Measurements from ENCODE around the gene HPSE. TPM values are rescaled to one million over a fixed set of nuclear protein-coding genes. Genes with fewer than 3 reads are reported as not detected.
A peak's percentile ranks its signal among the peaks of the same experiment; 100 is the strongest.

HPSE gene
- total and polyA plus RNA-seq, 9 of the 15 experiments (the other 6 are each of a cell fraction or from before 2014, with no cell fraction given), result 0.01 to 0.42 (median 0.14) TPM; not detected in 1

GRCh38 chr4:83284193-83285054 is 50.2 kb downstream of the HPSE start, which contains the start of gene COQ2 (continued):
- TF ChIP-seq, protein P1, sequence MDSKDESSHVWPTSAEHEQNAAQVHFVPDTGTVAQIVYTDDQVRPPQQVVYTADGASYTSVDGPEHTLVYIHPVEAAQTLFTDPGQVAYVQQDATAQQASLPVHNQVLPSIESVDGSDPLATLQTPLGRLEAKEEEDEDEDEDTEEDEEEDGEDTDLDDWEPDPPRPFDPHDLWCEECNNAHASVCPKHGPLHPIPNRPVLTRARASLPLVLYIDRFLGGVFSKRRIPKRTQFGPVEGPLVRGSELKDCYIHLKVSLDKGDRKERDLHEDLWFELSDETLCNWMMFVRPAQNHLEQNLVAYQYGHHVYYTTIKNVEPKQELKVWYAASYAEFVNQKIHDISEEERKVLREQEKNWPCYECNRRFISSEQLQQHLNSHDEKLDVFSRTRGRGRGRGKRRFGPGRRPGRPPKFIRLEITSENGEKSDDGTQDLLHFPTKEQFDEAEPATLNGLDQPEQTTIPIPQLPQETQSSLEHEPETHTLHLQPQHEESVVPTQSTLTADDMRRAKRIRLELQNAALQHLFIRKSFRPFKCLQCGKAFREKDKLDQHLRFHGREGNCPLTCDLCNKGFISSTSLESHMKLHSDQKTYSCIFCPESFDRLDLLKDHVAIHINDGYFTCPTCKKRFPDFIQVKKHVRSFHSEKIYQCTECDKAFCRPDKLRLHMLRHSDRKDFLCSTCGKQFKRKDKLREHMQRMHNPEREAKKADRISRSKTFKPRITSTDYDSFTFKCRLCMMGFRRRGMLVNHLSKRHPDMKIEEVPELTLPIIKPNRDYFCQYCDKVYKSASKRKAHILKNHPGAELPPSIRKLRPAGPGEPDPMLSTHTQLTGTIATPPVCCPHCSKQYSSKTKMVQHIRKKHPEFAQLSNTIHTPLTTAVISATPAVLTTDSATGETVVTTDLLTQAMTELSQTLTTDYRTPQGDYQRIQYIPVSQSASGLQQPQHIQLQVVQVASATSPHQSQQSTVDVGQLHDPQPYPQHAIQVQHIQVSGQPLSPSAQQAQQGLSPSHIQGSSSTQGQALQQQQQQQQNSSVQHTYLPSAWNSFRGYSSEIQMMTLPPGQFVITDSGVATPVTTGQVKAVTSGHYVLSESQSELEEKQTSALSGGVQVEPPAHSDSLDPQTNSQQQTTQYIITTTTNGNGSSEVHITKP (IDR thresholded peaks at IDR 0.05; ENCODE audit: partially characterized antibody), result peak; percentile 81
- TF ChIP-seq KAT2B (IDR thresholded peaks at IDR 0.05; ENCODE audit: low read depth, low read length) (no peak), E2F3 (CRISPR knock-in tag; IDR thresholded peaks at IDR 0.05) (peak; percentile 54; the same call in 1 of the 2 replicates), SP1 (CRISPR knock-in tag; IDR thresholded peaks at IDR 0.05) (peak; percentile 67; the same call in 1 of the 2 replicates), SOX6 (IDR thresholded peaks at IDR 0.05) (peak; percentile 56), POLR2A (conservative IDR thresholded peaks at IDR 0.05) (peak; percentile 85), KDM2B (CRISPR knock-in tag; IDR thresholded peaks at IDR 0.05) (peak; percentile 43; the same call in 1 of the 2 replicates), DACH1 (IDR thresholded peaks at IDR 0.05; ENCODE audit: partially characterized antibody) (no peak), CXXC5 (CRISPR knock-in tag; IDR thresholded peaks at IDR 0.05) (peak; percentile 90), FOXM1 (IDR thresholded peaks at IDR 0.05; ENCODE audit: low read depth) (no peak), FOXM1 (CRISPR knock-in tag; IDR thresholded peaks at IDR 0.05; ENCODE audit: low read depth) (0 out of 2 replicates have a peak, but pooled peaks have one; percentile 72), E2F4 (CRISPR knock-in tag; IDR thresholded peaks at IDR 0.05; ENCODE audit: low read depth) (peak; percentile 91; the same call in 1 of the 2 replicates), ZNF12 (CRISPR knock-in tag; IDR thresholded peaks at IDR 0.05) (peak; percentile 59; the same call in 1 of the 2 replicates)
- TF ChIP-seq, protein P2, sequence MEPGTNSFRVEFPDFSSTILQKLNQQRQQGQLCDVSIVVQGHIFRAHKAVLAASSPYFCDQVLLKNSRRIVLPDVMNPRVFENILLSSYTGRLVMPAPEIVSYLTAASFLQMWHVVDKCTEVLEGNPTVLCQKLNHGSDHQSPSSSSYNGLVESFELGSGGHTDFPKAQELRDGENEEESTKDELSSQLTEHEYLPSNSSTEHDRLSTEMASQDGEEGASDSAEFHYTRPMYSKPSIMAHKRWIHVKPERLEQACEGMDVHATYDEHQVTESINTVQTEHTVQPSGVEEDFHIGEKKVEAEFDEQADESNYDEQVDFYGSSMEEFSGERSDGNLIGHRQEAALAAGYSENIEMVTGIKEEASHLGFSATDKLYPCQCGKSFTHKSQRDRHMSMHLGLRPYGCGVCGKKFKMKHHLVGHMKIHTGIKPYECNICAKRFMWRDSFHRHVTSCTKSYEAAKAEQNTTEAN (CRISPR knock-in tag; IDR thresholded peaks at IDR 0.05), result no peak
- TF ChIP-seq, protein P3, sequence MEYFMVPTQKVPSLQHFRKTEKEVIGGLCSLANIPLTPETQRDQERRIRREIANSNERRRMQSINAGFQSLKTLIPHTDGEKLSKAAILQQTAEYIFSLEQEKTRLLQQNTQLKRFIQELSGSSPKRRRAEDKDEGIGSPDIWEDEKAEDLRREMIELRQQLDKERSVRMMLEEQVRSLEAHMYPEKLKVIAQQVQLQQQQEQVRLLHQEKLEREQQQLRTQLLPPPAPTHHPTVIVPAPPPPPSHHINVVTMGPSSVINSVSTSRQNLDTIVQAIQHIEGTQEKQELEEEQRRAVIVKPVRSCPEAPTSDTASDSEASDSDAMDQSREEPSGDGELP (CRISPR knock-in tag; IDR thresholded peaks at IDR 0.05; ENCODE audit: borderline replicate concordance), result peak; percentile 73; the same call in 1 of the 2 replicates
- TF ChIP-seq, protein P4, sequence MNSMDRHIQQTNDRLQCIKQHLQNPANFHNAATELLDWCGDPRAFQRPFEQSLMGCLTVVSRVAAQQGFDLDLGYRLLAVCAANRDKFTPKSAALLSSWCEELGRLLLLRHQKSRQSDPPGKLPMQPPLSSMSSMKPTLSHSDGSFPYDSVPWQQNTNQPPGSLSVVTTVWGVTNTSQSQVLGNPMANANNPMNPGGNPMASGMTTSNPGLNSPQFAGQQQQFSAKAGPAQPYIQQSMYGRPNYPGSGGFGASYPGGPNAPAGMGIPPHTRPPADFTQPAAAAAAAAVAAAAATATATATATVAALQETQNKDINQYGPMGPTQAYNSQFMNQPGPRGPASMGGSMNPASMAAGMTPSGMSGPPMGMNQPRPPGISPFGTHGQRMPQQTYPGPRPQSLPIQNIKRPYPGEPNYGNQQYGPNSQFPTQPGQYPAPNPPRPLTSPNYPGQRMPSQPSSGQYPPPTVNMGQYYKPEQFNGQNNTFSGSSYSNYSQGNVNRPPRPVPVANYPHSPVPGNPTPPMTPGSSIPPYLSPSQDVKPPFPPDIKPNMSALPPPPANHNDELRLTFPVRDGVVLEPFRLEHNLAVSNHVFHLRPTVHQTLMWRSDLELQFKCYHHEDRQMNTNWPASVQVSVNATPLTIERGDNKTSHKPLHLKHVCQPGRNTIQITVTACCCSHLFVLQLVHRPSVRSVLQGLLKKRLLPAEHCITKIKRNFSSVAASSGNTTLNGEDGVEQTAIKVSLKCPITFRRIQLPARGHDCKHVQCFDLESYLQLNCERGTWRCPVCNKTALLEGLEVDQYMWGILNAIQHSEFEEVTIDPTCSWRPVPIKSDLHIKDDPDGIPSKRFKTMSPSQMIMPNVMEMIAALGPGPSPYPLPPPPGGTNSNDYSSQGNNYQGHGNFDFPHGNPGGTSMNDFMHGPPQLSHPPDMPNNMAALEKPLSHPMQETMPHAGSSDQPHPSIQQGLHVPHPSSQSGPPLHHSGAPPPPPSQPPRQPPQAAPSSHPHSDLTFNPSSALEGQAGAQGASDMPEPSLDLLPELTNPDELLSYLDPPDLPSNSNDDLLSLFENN (IDR thresholded peaks at IDR 0.05; ENCODE audit: low read depth in 2 of 2, low read length in 2 of 2), result 0 out of 4 replicates have a peak, but pooled peaks of 1 of the 2 experiments have one; percentile 30

All from K562 (cell line).